Vagina (tissue), 2 donors: ENCODE data around the gene MFAP3L.

Experiments
- CTCF ChIP-seq, 3 experiments: fragments of 450-650 bp in 2 of 3; fragments of 200-600 bp in 1 of 3; sonication (generic) in 1 of 3; IDR thresholded peaks; one replicate each; pipeline ENCODE4 v1.5.1; 2017 to 2019; ENCODE audit warnings: antibody characterized with exemption in 3 of 3, mild to moderate bottlenecking in 2 of 3, moderate library complexity in 2 of 3
- POLR2A ChIP-seq, 2 donors: fragments of 450-650 bp; IDR thresholded peaks; one replicate each; pipeline ENCODE4 v1.6.1; 2017; ENCODE audit warnings: antibody characterized with exemption in 2 of 2, mild to moderate bottlenecking in 2 of 2, moderate library complexity in 2 of 2
- POLR2AphosphoS5 ChIP-seq, 2 donors: sonication (generic); formaldehyde crosslinking; IDR thresholded peaks; one replicate each; pipeline ENCODE4 v1.9.0; 2017; ENCODE audit warnings: antibody characterized with exemption in 2 of 2, mild to moderate bottlenecking in 2 of 2, low read depth in 1 of 2; ENCODE audit not compliant: insufficient read depth in 1 of 2

DNA sequence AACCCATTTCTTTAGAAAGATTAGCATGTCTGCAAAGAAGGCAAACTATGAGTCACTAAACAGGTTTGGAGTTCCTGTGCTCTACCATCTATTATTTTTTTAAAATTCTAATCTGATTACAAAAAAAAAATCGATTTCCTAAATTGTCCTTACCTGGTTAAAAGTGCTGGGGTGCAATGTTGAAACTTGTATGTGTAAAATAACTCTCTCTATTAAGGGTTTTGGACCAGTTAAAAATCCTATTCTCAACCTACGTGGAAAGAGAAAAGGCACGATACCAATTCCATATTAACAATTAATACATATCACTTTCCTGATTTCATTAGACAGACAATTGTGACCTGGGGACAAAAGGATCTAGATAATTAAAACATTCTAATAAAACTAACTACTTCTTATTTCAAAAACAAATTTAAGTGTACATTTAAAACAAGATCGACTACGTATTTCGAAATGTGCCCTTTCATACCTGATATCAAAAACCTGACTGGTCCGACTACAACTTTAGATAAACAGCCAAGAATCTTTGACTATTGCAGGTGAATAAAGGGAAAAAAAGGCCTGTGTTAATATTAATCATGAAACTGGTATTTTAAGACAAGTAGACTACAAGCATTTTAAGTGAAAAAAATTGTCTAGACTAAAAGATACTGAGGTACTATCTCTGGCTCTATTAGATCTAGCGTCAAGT lies 42.4 kb upstream of the MFAP3L start:
- no peak for TF ChIP-seq CTCF (IDR thresholded peaks at IDR 0.05)
- no peak for TF ChIP-seq POLR2A (IDR thresholded peaks at IDR 0.05)
- no peak for TF ChIP-seq POLR2AphosphoS5 (IDR thresholded peaks at IDR 0.05; ENCODE audit: insufficient read depth in 1 of 2, low read depth in 1 of 2)
